KMS-11 (cell line): ENCODE measurements around the gene ESAM.

Experiments used
- H2AFZ ChIP-seq: fragments of 200-600 bp; sonication (generic); 2 replicates; pipeline ENCODE4 v1.6.1; 2016; ENCODE audit warnings: antibody characterized with exemption, mixed run types, low read depth
- H3K27ac ChIP-seq: fragments of 200-600 bp; sonication (generic); 2 replicates; pipeline ENCODE4 v1.6.1; 2016; ENCODE audit warnings: mild to moderate bottlenecking, mixed run types
- H3K27me3 ChIP-seq: fragments of 200-600 bp; sonication (generic); 2 replicates; pipeline ENCODE4 v1.6.1; 2017; ENCODE audit warnings: mild to moderate bottlenecking, low read depth, mixed run types, moderate library complexity; ENCODE audit not compliant: insufficient read depth
- H3K36me3 ChIP-seq: fragments of 200-600 bp; sonication (generic); 2 replicates; pipeline ENCODE4 v1.6.1; 2017; ENCODE audit warnings: mild to moderate bottlenecking, mixed run types; ENCODE audit not compliant: insufficient read depth
- H3K4me1 ChIP-seq: fragments of 200-600 bp; sonication (generic); 2 replicates; pipeline ENCODE4 v1.6.1; 2016; ENCODE audit warnings: mild to moderate bottlenecking, low read depth, mixed run types; ENCODE audit not compliant: poor library complexity, severe bottlenecking
- H3K4me2 ChIP-seq: fragments of 200-600 bp; sonication (generic); 2 replicates; pipeline ENCODE4 v1.7.0; 2016; ENCODE audit warnings: mild to moderate bottlenecking, mixed run types
- H3K4me3 ChIP-seq: fragments of 200-600 bp; sonication (generic); IDR thresholded peaks from 2 replicates; pipeline ENCODE4 v1.6.1; 2017; ENCODE audit warnings: low read depth, low read length, mixed read lengths; ENCODE audit not compliant: insufficient read depth
- H3K79me2 ChIP-seq: fragments of 200-600 bp; sonication (generic); 2 replicates; pipeline ENCODE4 v1.6.1; 2016; ENCODE audit warnings: low read depth, mixed run types; ENCODE audit not compliant: insufficient read depth
- H3K9ac ChIP-seq: fragments of 200-600 bp; sonication (generic); 2 replicates; pipeline ENCODE4 v1.6.1; 2016; ENCODE audit warnings: mild to moderate bottlenecking, mixed run types
- H4K20me1 ChIP-seq: fragments of 200-600 bp; sonication (generic); 2 replicates; pipeline ENCODE4 v1.6.1; 2016; ENCODE audit warnings: mild to moderate bottlenecking, mixed run types; ENCODE audit not compliant: insufficient read depth
- CTCF ChIP-seq: fragments of 200-600 bp; sonication (generic); conservative IDR thresholded peaks from 2 replicates; pipeline ENCODE4 v1.6.1; 2017; ENCODE audit warnings: low read depth, mild to moderate bottlenecking, antibody characterized with exemption, low read length, moderate library complexity, mixed read lengths

Gene ESAM

GRCh38 chr11:124753205-124753604 is 8.9 kb downstream of the ESAM start:
- H3K4me1 ChIP-seq, result no peaks in the 10 kb centered on the region
- no peak overlapping the region for H3K4me2 ChIP-seq
- no peak overlapping the region for H3K4me3 ChIP-seq
- no peaks in the 10 kb centered on the region for H3K36me3 ChIP-seq
- H3K79me2 ChIP-seq, result no peaks in the 10 kb centered on the region
- no peak overlapping the region for H3K9ac ChIP-seq
- no peaks in the 10 kb centered on the region for H3K27me3 ChIP-seq
- H3K27ac ChIP-seq, result no peak overlapping the region
- TF ChIP-seq CTCF, result no peak
- no peak overlapping the region for H2AFZ ChIP-seq
- H4K20me1 ChIP-seq, result no peaks in the 10 kb centered on the region

GRCh38 chr11:124752471-124753102 is 9.5 kb downstream of the ESAM start:
- Histone ChIP-seq H3K4me2 (no peak overlapping the region), H3K9ac (no peak overlapping the region), H4K20me1 (no peaks in the 10 kb centered on the region), H3K4me3 (no peak overlapping the region), H2AFZ (no peak overlapping the region), H3K36me3 (no peaks in the 10 kb centered on the region), H3K27me3 (no peaks in the 10 kb centered on the region), H3K79me2 (no peaks in the 10 kb centered on the region), H3K27ac (no peak overlapping the region), H3K4me1 (no peaks in the 10 kb centered on the region)
- TF ChIP-seq CTCF, result no peak

GRCh38 chr11:124751741-124752470 is 10.2 kb downstream of the ESAM start, which contains the start of gene VSIG2:
Gene VSIG2 (minus strand): TSS chr11:124752255. CDS start chr11:124752137, 118 bp downstream.
- H3K4me3 ChIP-seq, result no peak within 1 kb of the TSS
- no peaks in the 10 kb centered on the region for H3K4me1 ChIP-seq
- H4K20me1 ChIP-seq, result no peaks in the 10 kb centered on the region
- no peaks in the 10 kb centered on the region for H3K79me2 ChIP-seq
- H3K27ac ChIP-seq, result no peak within 1 kb of the TSS
- H2AFZ ChIP-seq, result no peak within 1 kb of the TSS
- H3K36me3 ChIP-seq, result no peaks in the 10 kb centered on the region
- no peak for TF ChIP-seq CTCF
- no peak within 1 kb of the TSS for H3K4me2 ChIP-seq
- no peak within 1 kb of the TSS for H3K9ac ChIP-seq
- H3K27me3 ChIP-seq, result no peaks in the 10 kb centered on the region

GRCh38 chr11:124751391-124751740 is 10.7 kb downstream of the ESAM start:
- no peaks in the 10 kb centered on the region for H3K79me2 ChIP-seq
- no peak overlapping the region for H3K4me3 ChIP-seq
- TF ChIP-seq CTCF, result no peak
- H3K36me3 ChIP-seq, result no peaks in the 10 kb centered on the region
- H3K4me1 ChIP-seq, result no peaks in the 10 kb centered on the region
- no peaks in the 10 kb centered on the region for H4K20me1 ChIP-seq
- no peak overlapping the region for H3K9ac ChIP-seq
- H3K27ac ChIP-seq, result no peak overlapping the region
- H3K4me2 ChIP-seq, result no peak overlapping the region
- no peaks in the 10 kb centered on the region for H3K27me3 ChIP-seq
- H2AFZ ChIP-seq, result no peak overlapping the region
